ENCODE data around the gene POLD4. TPM values are rescaled to one million over a fixed set of nuclear protein-coding genes. Genes with fewer than 3 reads are reported as not detected.

The POLD4 gene
- polyA plus RNA-seq, 1 experiment, result 45.9 TPM

DNA sequence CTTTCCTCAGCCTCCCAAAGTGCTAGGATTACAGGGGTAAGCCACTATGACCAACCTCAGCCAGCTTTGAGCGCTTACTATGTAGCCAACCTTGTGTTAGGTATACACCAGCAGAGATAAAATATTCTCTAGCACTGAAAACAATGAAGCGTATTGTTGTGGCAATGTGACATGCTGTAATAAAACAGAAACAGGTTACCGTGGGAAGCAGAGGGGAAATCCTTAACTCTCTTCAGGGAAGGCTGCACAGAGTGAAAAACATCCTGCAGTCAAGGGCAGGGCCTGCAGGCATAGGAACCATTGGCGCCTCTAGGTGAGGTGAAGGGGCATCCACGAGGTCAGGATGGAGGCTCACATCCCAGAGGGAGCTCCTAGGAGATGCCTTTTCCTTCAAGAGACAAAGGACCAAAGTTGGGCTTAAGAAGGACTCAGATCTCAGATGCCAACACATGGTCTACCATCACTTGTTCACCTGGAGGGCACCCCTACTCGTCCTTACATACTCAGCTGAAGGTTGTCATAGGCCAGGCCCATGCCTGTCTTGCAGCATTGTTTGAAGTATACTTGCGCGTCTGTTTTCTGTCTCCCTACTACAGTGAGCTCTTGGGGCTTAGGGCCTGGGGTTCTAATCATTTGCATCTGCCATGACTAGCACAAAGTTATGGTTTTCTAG is 8.0 kb downstream of the POLD4 start:
- CTCF ChIA-PET, result interaction anchor here (0.9 to 5.0 kb wide), 13 partner anchors 7 to 160 kb away, joined by 3 to 120 read pairs (median 7); partner anchors contain the start of genes PITPNM1, PPP1CA and RAD9A
- POLR2A ChIA-PET, result interaction anchor here (0.6 to 1.1 kb wide), 3 partner anchors 13 to 36 kb away, joined by 6 to 11 read pairs (median 8); no protein-coding TSS in a partner anchor
- Histone ChIP-seq H3K27me3 (ENCODE audit: control insufficient read depth, insufficient read depth, low read length) (no peaks in the 10 kb centered on the region), H3K4me3 (ENCODE audit: low read depth, low read length) (no peak overlapping the region), H3K27ac (ENCODE audit: low read depth, low read length) (no peak overlapping the region), H3K9me3 (ENCODE audit: control insufficient read depth, insufficient read depth, low read length) (no peaks in the 10 kb centered on the region; the same call in 1 of the 2 replicates)
- TF ChIP-seq, protein P1, sequence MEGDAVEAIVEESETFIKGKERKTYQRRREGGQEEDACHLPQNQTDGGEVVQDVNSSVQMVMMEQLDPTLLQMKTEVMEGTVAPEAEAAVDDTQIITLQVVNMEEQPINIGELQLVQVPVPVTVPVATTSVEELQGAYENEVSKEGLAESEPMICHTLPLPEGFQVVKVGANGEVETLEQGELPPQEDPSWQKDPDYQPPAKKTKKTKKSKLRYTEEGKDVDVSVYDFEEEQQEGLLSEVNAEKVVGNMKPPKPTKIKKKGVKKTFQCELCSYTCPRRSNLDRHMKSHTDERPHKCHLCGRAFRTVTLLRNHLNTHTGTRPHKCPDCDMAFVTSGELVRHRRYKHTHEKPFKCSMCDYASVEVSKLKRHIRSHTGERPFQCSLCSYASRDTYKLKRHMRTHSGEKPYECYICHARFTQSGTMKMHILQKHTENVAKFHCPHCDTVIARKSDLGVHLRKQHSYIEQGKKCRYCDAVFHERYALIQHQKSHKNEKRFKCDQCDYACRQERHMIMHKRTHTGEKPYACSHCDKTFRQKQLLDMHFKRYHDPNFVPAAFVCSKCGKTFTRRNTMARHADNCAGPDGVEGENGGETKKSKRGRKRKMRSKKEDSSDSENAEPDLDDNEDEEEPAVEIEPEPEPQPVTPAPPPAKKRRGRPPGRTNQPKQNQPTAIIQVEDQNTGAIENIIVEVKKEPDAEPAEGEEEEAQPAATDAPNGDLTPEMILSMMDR (IDR thresholded peaks at IDR 0.05; ENCODE audit: low read depth, low read length), result no peak
- no peak for DNase-seq (ENCODE audit: low read depth, low spot score)

DNA sequence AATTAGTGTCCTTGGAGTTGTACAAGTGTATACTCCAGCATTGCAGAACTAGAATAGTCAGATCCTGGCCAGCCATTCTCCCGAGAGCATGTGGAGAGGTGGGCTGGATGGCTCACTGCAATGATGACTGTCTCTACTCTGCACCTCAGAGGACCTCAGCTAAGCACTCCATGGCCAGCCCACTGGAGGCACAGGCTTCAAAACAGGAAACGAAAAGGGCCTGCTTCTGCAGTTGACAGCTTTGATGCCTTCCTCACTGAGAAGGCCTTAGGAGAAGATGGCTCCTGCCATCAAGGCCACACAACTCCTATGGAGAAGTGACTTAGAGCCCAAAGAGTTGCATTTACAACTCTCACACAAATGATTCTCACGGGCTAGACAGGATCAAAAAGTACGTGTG is 9.1 kb downstream of the POLD4 start:
- POLR2A ChIA-PET, result interaction anchor here (0.6 to 1.1 kb wide), 3 partner anchors 12 to 728 kb away, joined by 6 to 12 read pairs (median 8); partner anchors contain the start of gene RBM14
- no peak for DNase-seq (ENCODE audit: low read depth, low spot score)
- Histone ChIP-seq H3K4me3 (ENCODE audit: low read depth, low read length) (no peak overlapping the region), H3K27me3 (ENCODE audit: control insufficient read depth, insufficient read depth, low read length) (no peaks in the 10 kb centered on the region), H3K9me3 (ENCODE audit: control insufficient read depth, insufficient read depth, low read length) (no peaks in the 10 kb centered on the region; the same call in 1 of the 2 replicates), H3K27ac (ENCODE audit: low read depth, low read length) (no peak overlapping the region)
- TF ChIP-seq, protein P1 (IDR thresholded peaks at IDR 0.05; ENCODE audit: low read depth, low read length), result no peak
- CTCF ChIA-PET, result interaction anchor here (3.6 to 5.0 kb wide), 3 partner anchors 7 to 35 kb away, joined by 31 to 120 read pairs (median 33); no protein-coding TSS in a partner anchor

DNA sequence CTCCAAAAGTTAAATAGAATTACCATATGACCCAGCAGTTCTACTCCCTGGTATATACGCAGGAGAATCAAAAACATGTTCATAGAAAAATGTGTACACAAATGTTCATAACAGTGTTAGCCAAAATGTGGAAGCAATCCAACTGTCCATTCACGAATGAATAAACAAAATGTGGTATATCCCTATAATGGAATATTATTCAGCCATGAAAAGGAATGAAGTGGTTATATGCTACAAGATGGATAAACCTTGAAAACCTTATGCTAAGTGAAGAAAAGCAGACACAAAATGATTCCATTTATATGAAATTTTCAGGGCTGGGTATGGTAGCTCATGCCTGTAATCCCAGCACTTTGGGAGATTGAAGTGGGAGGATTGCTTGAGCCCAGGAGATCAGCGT is 16.1 kb downstream of the POLD4 start:
- POLR2A ChIA-PET, result interaction anchor here (0.7 kb wide), 1 partner anchor 15 kb away, joined by 7 read pairs; no protein-coding TSS in a partner anchor
- Histone ChIP-seq H3K9me3 (ENCODE audit: control insufficient read depth, insufficient read depth, low read length) (no peaks in the 10 kb centered on the region; the same call in 1 of the 2 replicates), H3K4me3 (ENCODE audit: low read depth, low read length) (no peak overlapping the region), H3K27ac (ENCODE audit: low read depth, low read length) (no peak overlapping the region), H3K27me3 (ENCODE audit: control insufficient read depth, insufficient read depth, low read length) (no peaks in the 10 kb centered on the region)
- DNase-seq (ENCODE audit: low read depth, low spot score), result no peak
- CTCF ChIA-PET, result interaction anchor here (0.6 to 2.2 kb wide), 4 partner anchors 9 to 45 kb away, joined by 3 to 17 read pairs (median 4); no protein-coding TSS in a partner anchor
- TF ChIP-seq, protein P1 (IDR thresholded peaks at IDR 0.05; ENCODE audit: low read depth, low read length), result no peak

DNA sequence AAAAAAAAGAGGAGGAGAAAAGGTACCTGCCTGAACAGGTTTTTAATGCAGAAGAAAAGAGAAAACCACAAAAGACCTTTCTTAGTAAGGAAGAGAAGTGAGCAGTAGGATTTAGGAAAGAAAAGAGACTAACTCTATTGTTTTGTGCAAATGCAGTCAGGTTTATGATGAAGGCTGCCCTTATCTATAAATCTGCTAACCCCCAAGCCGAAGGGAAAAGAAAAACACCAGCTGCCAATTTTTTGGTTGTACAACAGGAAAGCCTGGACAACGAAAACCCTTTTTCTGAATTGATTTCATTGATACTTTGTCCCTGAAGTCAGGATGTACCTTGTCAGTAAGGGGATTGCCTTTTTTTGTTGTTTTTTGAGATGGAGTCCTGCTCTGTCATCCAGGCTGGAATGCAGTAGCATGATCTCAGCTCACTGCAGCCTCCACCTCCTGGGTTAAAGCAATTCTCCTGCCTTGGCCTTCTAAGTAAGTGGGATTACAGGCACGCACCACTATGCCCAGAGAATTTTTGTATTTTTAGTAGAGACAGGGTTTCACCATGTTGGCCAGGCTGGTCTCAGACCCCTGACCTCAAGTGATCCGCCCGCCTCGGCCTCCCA is 21.2 kb downstream of the POLD4 start:
- no peak for DNase-seq (ENCODE audit: low read depth, low spot score)
- Histone ChIP-seq H3K4me3 (ENCODE audit: low read depth, low read length) (no peak overlapping the region), H3K27me3 (ENCODE audit: control insufficient read depth, insufficient read depth, low read length) (no peaks in the 10 kb centered on the region), H3K27ac (ENCODE audit: low read depth, low read length) (no peak overlapping the region), H3K9me3 (ENCODE audit: control insufficient read depth, insufficient read depth, low read length) (no peaks in the 10 kb centered on the region)
- TF ChIP-seq, protein P1 (IDR thresholded peaks at IDR 0.05; ENCODE audit: low read depth, low read length), result no peak
- ChIA-PET CTCF (interaction anchor here (0.6 to 3.5 kb wide), 3 partner anchors 15 to 44 kb away, joined by 6 to 17 read pairs (median 9); no protein-coding TSS in a partner anchor), POLR2A (interaction anchor here (0.7 kb wide), 1 partner anchor 13 kb away, joined by 8 read pairs; no protein-coding TSS in a partner anchor)

Measured in AG04450 (cell line).